HL-60/S4 treated with phorbol 12-myristate 13-acetate at 8.2 ng/mL for 4 days and 3 days (cell line): ENCODE data around the gene RAP1GAP2.
"Not testable (repeated sequence)": the region's sequence is repeated elsewhere in the genome, so short reads cannot be mapped to it uniquely, and the experiment has no call there.

ENCODE experiments used
- in situ Hi-C: fragments of 300-500 bp; cut with MboI; formaldehyde crosslinking; loops from 2 replicates; pipeline ENCODE4 v1.15.0; 2022; ENCODE audit warnings: low sequenced_read_pairs

The RAP1GAP2 gene

GRCh38 chr17:2814049-2814448, 17.8 kb downstream of the RAP1GAP2 start:
- in situ Hi-C loops: no loop called here

- in situ Hi-C loops: no loop called here
These were observed 18.5 kb downstream of the RAP1GAP2 start for GRCh38 chr17:2814481-2815341.

DNA sequence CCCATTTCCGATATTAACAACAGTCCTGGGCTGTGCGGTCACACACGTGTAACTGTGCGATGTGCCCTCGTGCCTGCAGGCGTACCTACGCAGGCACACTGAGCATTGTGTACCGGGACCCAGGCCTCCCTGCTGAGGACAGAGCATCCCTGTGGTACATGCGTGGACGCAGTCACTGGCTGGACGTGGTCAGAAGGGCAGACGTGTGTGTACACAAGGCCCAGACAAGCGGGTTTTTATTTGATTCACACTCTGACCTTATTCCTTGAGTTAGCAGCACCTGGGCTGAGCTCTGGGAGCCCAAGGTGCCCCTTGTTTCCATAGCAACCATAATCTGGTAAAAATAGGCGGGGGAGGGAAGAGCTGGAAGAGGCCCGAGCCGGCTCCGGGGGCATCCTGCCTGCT, 19.5 kb downstream of the RAP1GAP2 start:
- in situ Hi-C loops: no loop called here

GRCh38 chr17:2816688-2817087, 20.4 kb downstream of the RAP1GAP2 start:
- in situ Hi-C loops: no loop called here

- in situ Hi-C loops: not testable (repeated sequence)
These were observed 23.1 kb downstream of the RAP1GAP2 start for GRCh38 chr17:2819294-2819693.

- in situ Hi-C loops: no loop called here
These were observed 23.8 kb downstream of the RAP1GAP2 start for GRCh38 chr17:2819921-2820501.

- in situ Hi-C loops: no loop called here
These were observed 25.6 kb downstream of the RAP1GAP2 start for GRCh38 chr17:2821868-2822267.

DNA sequence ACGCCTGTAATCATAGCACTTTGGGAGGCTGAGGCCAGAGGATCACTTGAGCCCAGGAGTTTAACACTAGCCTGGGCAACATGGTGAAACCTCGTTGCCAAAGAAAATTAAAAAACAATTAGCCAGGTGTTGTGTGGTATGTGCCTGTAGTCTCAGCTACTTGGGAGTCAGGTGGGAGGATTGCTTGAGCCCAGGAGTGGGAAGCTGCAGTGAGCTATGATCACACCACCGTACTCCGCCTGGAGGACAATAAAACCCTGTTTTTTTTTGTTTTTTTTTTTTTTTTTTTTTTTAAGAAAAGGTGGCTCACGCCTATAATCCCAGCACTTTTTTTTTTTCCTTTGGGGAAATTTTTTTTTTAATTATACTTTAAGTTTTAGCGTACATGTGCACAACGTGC, 26.1 kb downstream of the RAP1GAP2 start:
- in situ Hi-C loops: no loop called here

- in situ Hi-C loops: loop anchor here (25.0 kb wide), 1 partner anchor 187 kb away; no protein-coding TSS in a partner anchor
These were observed 29.2 kb downstream of the RAP1GAP2 start for GRCh38 chr17:2825253-2825970.

DNA sequence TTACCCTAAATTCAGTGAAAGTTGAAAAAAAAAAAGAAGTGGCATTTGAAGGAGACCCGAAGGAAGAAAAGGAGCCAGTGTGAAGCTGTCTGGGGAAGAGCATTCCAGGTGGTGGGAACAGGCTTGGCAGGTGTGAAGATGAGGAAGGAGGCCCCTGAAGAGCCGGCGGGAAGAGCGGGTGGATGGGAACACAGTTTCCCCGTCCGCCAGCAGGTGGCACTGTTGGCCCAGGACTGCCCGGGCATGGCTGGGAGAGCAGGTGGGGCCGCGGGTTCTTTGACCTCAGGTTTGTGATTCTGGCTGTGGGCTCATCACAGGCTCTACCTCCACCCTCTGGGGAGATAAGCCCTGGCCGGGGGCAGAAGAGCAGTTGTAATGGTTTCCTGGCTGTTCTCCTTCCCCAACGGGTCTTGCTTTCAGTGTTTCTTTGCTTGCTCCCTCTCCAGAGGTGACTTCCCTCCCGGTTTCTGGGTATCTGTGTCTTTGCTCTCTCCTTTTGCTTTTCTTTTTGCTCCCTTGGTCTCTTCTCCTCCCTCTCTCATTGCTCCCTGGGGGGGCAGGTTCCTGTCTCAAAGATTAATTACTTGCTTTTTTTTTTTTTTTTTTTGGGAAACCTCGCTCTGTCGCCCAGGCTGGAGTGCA, 32.3 kb downstream of the RAP1GAP2 start:
- in situ Hi-C loops: loop anchor here (25.0 kb wide), 1 partner anchor 184 kb away; no protein-coding TSS in a partner anchor

DNA sequence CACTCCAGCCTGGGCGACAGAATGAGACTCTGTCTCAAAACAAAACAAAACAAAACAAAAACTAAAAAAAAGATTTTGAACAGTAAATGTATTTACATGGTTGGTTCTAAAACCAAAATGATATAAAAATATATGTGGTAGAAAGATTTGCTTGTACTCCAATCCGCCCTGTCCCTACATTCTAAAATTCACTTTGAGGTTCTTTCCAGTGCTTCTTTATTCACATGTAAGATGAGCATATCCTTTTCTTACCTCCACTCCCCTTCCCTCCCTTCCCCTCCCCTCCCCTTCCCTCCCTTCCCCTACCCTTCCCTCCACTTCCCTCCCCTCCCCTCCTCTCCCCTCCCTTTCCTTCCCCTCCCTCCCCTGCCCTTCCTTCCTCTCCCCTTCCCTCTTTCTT, 34.4 kb downstream of the RAP1GAP2 start:
- in situ Hi-C loops: loop anchor here (25.0 kb wide), 1 partner anchor 182 kb away; no protein-coding TSS in a partner anchor

GRCh38 chr17:2835780-2836179, 39.5 kb downstream of the RAP1GAP2 start:
- in situ Hi-C loops: loop anchor here (25.0 kb wide), 1 partner anchor 177 kb away; no protein-coding TSS in a partner anchor

DNA sequence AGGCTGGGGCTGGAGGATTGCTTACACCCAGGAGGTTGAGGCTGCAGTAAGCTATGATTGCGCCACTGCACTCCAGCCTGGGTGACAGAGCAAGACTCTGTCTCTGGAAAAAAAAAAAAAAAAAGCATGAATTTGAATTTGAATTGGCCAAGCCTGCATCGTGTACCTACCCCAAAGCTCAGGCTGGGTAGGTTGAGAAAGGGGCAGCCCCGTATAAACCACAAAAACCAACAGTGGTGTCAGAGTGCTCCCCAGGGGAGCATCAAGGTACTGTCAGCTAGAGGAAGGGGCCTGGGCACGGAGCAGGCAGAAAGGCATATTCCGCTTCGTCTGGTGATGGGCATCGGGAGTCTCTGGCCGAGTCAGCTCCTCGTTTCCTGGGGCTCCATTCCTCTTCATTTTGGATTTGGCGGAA, 40.9 kb downstream of the RAP1GAP2 start:
- in situ Hi-C loops: loop anchor here (25.0 kb wide), 1 partner anchor 175 kb away; no protein-coding TSS in a partner anchor

- in situ Hi-C loops: loop anchor here (25.0 kb wide), 1 partner anchor 171 kb away; no protein-coding TSS in a partner anchor
These were observed 45.4 kb downstream of the RAP1GAP2 start for GRCh38 chr17:2841606-2842005.

GRCh38 chr17:2842464-2842863, 46.2 kb downstream of the RAP1GAP2 start:
- in situ Hi-C loops: loop anchor here (25.0 kb wide), 1 partner anchor 170 kb away; no protein-coding TSS in a partner anchor

DNA sequence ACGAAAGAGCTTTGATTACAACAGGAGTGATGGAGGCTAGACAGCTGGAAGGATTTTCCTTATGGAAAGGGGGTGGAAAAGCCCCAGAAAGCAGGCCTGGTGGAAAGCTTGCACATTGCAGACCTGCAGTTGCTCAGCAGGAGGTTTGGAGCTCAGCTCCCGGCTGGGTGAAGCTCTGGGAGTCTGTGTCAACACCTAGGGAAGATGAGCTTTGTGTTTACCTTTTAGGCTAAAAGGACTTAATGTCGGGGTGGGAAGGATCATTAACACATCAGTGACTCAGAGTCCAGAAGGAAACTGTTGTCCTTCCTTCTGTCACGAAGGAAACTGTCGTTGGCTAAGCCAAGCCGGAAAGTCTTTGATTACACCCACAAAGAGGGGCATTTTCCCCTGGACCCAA, 48.2 kb downstream of the RAP1GAP2 start:
- in situ Hi-C loops: loop anchor here (25.0 kb wide), 1 partner anchor 168 kb away; no protein-coding TSS in a partner anchor

DNA sequence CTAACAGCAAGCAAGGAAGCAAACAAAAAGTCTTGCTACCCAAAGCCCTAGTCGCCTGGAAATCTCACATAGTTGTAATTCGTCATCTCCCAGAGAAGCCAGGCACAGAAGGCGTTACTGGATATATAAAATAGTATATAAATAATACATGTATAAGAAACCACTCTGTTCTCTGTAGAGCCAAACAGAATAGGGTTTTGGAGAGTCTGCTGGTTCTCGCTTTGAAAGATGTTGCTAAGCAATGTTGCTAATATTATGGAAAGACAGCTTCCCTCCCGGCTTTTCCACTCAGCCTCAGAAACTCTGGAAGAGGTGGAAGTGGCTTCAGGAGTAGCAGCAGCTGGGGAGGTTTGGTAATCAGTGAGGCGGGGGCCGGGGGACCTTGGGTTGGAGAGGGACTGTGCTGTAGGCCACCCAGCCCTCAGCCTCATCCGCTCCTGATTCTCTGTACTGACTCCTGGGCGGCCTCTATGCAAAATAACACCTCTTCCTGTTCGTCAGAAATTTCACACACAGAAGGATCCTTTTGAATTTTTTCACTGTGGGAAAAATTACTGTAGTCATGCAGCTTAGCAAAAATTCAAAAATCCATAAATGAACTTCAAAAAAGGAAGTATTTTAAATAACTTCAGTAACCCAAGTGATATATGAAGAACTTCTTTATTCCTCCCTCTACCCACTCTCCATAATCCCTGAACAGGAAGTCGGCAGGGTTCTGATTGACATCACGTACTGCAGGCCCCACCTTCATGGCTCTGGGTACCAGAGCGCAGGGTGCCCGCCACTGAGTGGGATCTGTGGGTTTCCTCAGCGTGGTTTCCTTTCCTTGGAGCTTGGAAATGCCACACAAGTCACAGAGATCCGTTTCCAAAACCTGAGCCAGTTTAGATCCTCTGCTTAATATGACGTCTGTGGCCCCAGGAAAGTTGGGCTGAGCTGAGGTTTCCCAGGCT, 51.4 kb downstream of the RAP1GAP2 start:
- in situ Hi-C loops: loop anchor here (25.0 kb wide), 1 partner anchor 165 kb away; no protein-coding TSS in a partner anchor

DNA sequence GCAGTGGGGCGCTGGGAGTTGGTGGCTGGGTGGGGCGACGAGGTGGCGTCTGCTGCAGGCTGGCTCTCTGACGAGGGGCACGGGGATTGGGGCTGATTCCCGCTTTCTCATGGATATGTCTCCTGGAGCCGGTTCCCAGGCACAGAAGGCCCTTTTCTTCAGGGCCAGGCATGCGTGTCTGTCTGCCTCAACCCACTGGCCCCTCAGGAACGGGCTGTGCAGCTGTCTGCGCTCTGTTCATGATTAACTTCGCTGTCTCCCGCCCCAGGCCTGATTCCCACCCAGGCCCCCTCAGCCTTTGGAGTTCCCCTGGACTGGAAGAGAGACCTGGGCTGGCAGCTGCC, 53.1 kb downstream of the RAP1GAP2 start:
- in situ Hi-C loops: loop anchor here (25.0 kb wide), 1 partner anchor 163 kb away; no protein-coding TSS in a partner anchor

- in situ Hi-C loops: no loop called here
These were observed 54.8 kb downstream of the RAP1GAP2 start for GRCh38 chr17:2850991-2851390.
